NOMO-1 treated with dmso at 0.1 percent for 144 hours (cell line): Measurements from ENCODE around the gene CARS2.
A peak's percentile ranks its signal among the peaks of the same experiment; 100 is the strongest.
"Not testable (repeated sequence)": the region's sequence is repeated elsewhere in the genome, so short reads cannot be mapped to it uniquely, and the experiment has no call there.

Experiments
- DNase-seq: peaks from one replicate; lab custom pipeline; 2025; ENCODE audit not compliant: unreplicated experiment; lab: John Stamatoyannopoulos, UW

CARS2 gene

GRCh38 chr13:110683921-110684320, 22.0 kb downstream of the CARS2 start:
- no peak for DNase-seq

GRCh38 chr13:110683203-110683883, 22.6 kb downstream of the CARS2 start:
- no peak for DNase-seq

GRCh38 chr13:110682746-110683145, 23.2 kb downstream of the CARS2 start:
- no peak for DNase-seq

- no peak for DNase-seq
Observed at GRCh38 chr13:110681868-110682550, 23.9 kb downstream of the CARS2 start.

GRCh38 chr13:110680852-110681251, 25.1 kb downstream of the CARS2 start:
- no peak for DNase-seq

- DNase-seq, result no peak
Observed at GRCh38 chr13:110677731-110678545, 28.0 kb downstream of the CARS2 start.

- no peak for DNase-seq
Observed at GRCh38 chr13:110676595-110677587, 29.0 kb downstream of the CARS2 start.

- DNase-seq, result not testable (repeated sequence)
Observed at GRCh38 chr13:110669814-110670213, 36.1 kb downstream of the CARS2 start.

- DNase-seq, result no peak
Observed at GRCh38 chr13:110669036-110669435, 36.9 kb downstream of the CARS2 start.

GRCh38 chr13:110666255-110666533, 39.7 kb downstream of the CARS2 start:
- no peak for DNase-seq

- peak; percentile 77 for DNase-seq
Observed at GRCh38 chr13:110665491-110666254, 40.2 kb downstream of the CARS2 start.

- no peak for DNase-seq
Observed at GRCh38 chr13:110664673-110665072, 41.2 kb downstream of the CARS2 start.

- no peak for DNase-seq
Observed at GRCh38 chr13:110664041-110664440, 41.9 kb downstream of the CARS2 start.

GRCh38 chr13:110663491-110663890, 42.4 kb downstream of the CARS2 start:
- DNase-seq, result no peak

GRCh38 chr13:110662777-110663443, 43.0 kb downstream of the CARS2 start:
- no peak for DNase-seq

- DNase-seq, result no peak
Observed at GRCh38 chr13:110662091-110662490, 43.8 kb downstream of the CARS2 start.

- no peak for DNase-seq
Observed at GRCh38 chr13:110661256-110661655, 44.7 kb downstream of the CARS2 start.

- DNase-seq, result peak; percentile 94
Observed at GRCh38 chr13:110658218-110658911, 47.6 kb downstream of the CARS2 start.

- no peak for DNase-seq
Observed at GRCh38 chr13:110657196-110657595, 48.7 kb downstream of the CARS2 start.
